ENCODE results near the gene WNT8A. TPM values are rescaled to one million over a fixed set of nuclear protein-coding genes. Genes with fewer than 3 reads are reported as not detected.

WNT8A gene
- total and polyA plus RNA-seq, 2 of the 4 experiments (the other 2 are of a cell fraction) = not detected

DNA sequence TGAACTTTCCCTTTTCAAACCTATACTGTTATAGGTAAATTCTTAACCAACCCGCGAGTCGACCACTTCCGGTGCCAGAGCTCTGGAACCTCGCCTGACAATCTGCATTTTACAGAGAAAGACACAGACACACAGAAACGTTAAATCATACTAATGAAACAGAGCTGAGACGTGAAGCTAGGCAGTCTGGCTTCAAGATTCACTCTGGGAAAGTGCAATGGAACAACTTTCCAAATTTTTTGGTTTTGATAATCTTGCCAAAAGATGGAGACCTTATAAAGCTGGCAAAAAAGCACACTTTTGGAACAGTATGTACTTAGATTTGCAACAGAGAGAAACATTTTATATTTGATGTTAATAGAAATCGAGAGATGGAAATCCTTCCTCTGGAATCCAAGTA, 15.9 kb upstream of the WNT8A start:
- no peak overlapping the region for H3K27ac ChIP-seq (ENCODE audit: insufficient read depth, low read length)
- no peak overlapping the region for H2AK9ac ChIP-seq (replicated peaks; ENCODE audit: low read depth, low read length, poor library complexity)
- no peak overlapping the region for H2BK20ac ChIP-seq (ENCODE audit: low read depth, low read length)
- no peaks in the 10 kb centered on the region for H3K4me1 ChIP-seq (ENCODE audit: control insufficient read depth, insufficient read depth, low read length)
- H3K23ac ChIP-seq (ENCODE audit: low read depth, low read length) = no peak overlapping the region
- no TSS peak for BruUV-seq (replicated peaks)
- no peak overlapping the region for H4K8ac ChIP-seq (ENCODE audit: low read depth in 2 of 2, low read length in 2 of 2)
- no CpG with 5 or more reads among the region's 8 CpGs for WGBS, 2 experiments (ENCODE audit: extremely low coverage in 2 of 2, insufficient read length in 1 of 2)
- no peaks in the 10 kb centered on the region for H3K36me3 ChIP-seq (ENCODE audit: control insufficient read depth, insufficient read depth, low read length)
- H3K79me1 ChIP-seq (ENCODE audit: low read depth in 1 of 2, low read length in 2 of 2) = no peaks in the 10 kb centered on the region
- ChIA-PET POLR2A (ENCODE audit: unreplicated experiment) (no interaction called here), CTCF (interaction anchor here (0.6 to 1.8 kb wide), 6 partner anchors 12 to 289 kb away, joined by 3 to 11 read pairs (median 4); no protein-coding TSS in a partner anchor)
- H2AK5ac ChIP-seq (ENCODE audit: low read depth, low read length) = no peak overlapping the region
- no peak overlapping the region for H4K91ac ChIP-seq (ENCODE audit: insufficient read depth, low read depth, low read length)
- H3K14ac ChIP-seq (replicated peaks; ENCODE audit: low read depth, low read length) = no peak overlapping the region
- in situ Hi-C loops (cut with MboI; ENCODE audit: low sequenced_read_pairs) (loop anchor here (25.0 kb wide), 1 partner anchor 431 kb away; no protein-coding TSS in a partner anchor), dilution Hi-C loops (cut with HindIII; ENCODE audit: low sequenced_read_pairs, unreplicated experiment) (no loop called here), intact Hi-C loops (cut with micrococcal nuclease) (loop anchor here (1.0 kb wide), 2 partner anchors 32 to 289 kb away; no protein-coding TSS in a partner anchor)
- H4K20me1 ChIP-seq (ENCODE audit: insufficient read depth, low read length) = no peaks in the 10 kb centered on the region
- H3K4ac ChIP-seq (ENCODE audit: low read depth, low read length) = no peak overlapping the region
- no peak overlapping the region for H4K5ac ChIP-seq (ENCODE audit: low read depth, low read length)
- H3K4me3 ChIP-seq (ENCODE audit: insufficient read depth, low read depth, low read length) = no peak overlapping the region
- H2AFZ ChIP-seq (replicated peaks; ENCODE audit: low read length, poor library complexity) = no peak overlapping the region
- H2BK5ac ChIP-seq (ENCODE audit: low read depth, low read length, poor library complexity, severe bottlenecking) = no peak overlapping the region
- peaks cover 3% of the 10 kb centered on the region for H3K27me3 ChIP-seq (ENCODE audit: control insufficient read depth, insufficient read depth, low read length)
- TF ChIP-seq RAD21 (IDR thresholded peaks at IDR 0.05; ENCODE audit: low read length) (no peak), SMC3 (IDR thresholded peaks at IDR 0.05; ENCODE audit: low read depth, low read length) (no peak), POLR2A (IDR thresholded peaks at IDR 0.05; ENCODE audit: low read depth, low read length) (no peak), CEBPB (IDR thresholded peaks at IDR 0.05; ENCODE audit: low read depth, low read length) (no peak), RCOR1 (IDR thresholded peaks at IDR 0.05; ENCODE audit: insufficient replicate concordance, low read length) (no peak), MAFK (IDR thresholded peaks at IDR 0.05; ENCODE audit: low read depth, low read length) (no peak), MXI1 (IDR thresholded peaks at IDR 0.05; ENCODE audit: borderline replicate concordance, low read depth, low read length) (no peak), CHD1 (IDR thresholded peaks at IDR 0.05; ENCODE audit: low read depth, low read length) (no peak), BHLHE40 (IDR thresholded peaks at IDR 0.05; ENCODE audit: low read depth, low read length) (no peak), NFE2L2 (IDR thresholded peaks at IDR 0.05; ENCODE audit: low read depth, low read length) (no peak), RFX5 (IDR thresholded peaks at IDR 0.05; ENCODE audit: low read depth, low read length) (no peak), MAZ (IDR thresholded peaks at IDR 0.05; ENCODE audit: borderline replicate concordance, low read depth, low read length) (no peak)
- TF ChIP-seq, protein P1, sequence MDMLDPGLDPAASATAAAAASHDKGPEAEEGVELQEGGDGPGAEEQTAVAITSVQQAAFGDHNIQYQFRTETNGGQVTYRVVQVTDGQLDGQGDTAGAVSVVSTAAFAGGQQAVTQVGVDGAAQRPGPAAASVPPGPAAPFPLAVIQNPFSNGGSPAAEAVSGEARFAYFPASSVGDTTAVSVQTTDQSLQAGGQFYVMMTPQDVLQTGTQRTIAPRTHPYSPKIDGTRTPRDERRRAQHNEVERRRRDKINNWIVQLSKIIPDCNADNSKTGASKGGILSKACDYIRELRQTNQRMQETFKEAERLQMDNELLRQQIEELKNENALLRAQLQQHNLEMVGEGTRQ (IDR thresholded peaks at IDR 0.05; ENCODE audit: low read depth, low read length) = no peak
- TF ChIP-seq, protein P2, sequence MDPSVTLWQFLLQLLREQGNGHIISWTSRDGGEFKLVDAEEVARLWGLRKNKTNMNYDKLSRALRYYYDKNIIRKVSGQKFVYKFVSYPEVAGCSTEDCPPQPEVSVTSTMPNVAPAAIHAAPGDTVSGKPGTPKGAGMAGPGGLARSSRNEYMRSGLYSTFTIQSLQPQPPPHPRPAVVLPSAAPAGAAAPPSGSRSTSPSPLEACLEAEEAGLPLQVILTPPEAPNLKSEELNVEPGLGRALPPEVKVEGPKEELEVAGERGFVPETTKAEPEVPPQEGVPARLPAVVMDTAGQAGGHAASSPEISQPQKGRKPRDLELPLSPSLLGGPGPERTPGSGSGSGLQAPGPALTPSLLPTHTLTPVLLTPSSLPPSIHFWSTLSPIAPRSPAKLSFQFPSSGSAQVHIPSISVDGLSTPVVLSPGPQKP (IDR thresholded peaks at IDR 0.05; ENCODE audit: borderline replicate concordance, low read depth, low read length) = no peak
- ATAC-seq (ENCODE audit: low read depth) (no peak), DNase-seq (no peak)
- no peak overlapping the region for H3K18ac ChIP-seq (ENCODE audit: low read depth, low read length)
- H3K4me2 ChIP-seq (ENCODE audit: low read depth, low read length) = no peak overlapping the region
- H2BK120ac ChIP-seq (ENCODE audit: low read depth, low read length) = no peak overlapping the region
- H2BK15ac ChIP-seq (ENCODE audit: low read depth, low read length) = no peak overlapping the region
- no peaks in the 10 kb centered on the region for H3K9me3 ChIP-seq (ENCODE audit: control insufficient read depth, insufficient read depth, low read length)
- H3K56ac ChIP-seq (ENCODE audit: extremely low read depth, insufficient read depth, low read length) = no peak overlapping the region
- no peak overlapping the region for H3K9ac ChIP-seq (ENCODE audit: low read depth, low read length)
- no peaks in the 10 kb centered on the region for H3K9me1 ChIP-seq (ENCODE audit: insufficient read depth, low read length)
